ENCODE data around the gene GABRG2. TPM values are rescaled to one million over a fixed set of nuclear protein-coding genes. Genes with fewer than 3 reads are reported as not detected.

The GABRG2 gene
- total RNA-seq, 2 donors from 2014 or later = 1.6 TPM; not detected in 1

DNA sequence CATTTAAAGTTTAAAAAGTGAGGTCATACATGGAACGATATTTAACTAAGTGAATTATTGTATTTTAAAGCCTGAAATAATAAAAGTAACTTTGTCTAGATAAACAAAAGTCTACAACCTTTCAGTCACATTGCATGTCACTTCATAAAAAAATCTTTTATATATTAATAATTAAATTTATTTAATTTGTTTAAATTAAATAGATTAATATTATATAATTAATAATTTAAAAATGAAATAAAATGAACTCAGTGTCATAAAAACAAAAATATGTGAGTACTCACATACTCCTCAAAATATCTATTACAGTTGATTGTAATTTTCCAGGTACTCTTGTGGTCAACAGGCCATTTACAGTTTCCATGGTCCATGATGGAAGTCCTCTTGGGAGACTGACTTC, 11.2 kb downstream of the GABRG2 start:
- Histone ChIP-seq H3K27ac (no peak overlapping the region), H3K4me3 (no peak overlapping the region), H3K27me3 (no peaks in the 10 kb centered on the region), H3K36me3 (replicated peaks in 1 of 2; ENCODE audit: insufficient read depth in 1 of 2, low read depth in 2 of 2) (no peaks in the 10 kb centered on the region), H3K9me3 (no peaks in the 10 kb centered on the region), H3K4me1 (no peaks in the 10 kb centered on the region)
- intact Hi-C loops (cut with DNase I) = no loop called here
- WGBS, 2 donors = 83 to 84% methylated on average over 1 of the region's 1 CpG
- DNase-seq (no peak), ATAC-seq (no peak)
- TF ChIP-seq, protein P1, sequence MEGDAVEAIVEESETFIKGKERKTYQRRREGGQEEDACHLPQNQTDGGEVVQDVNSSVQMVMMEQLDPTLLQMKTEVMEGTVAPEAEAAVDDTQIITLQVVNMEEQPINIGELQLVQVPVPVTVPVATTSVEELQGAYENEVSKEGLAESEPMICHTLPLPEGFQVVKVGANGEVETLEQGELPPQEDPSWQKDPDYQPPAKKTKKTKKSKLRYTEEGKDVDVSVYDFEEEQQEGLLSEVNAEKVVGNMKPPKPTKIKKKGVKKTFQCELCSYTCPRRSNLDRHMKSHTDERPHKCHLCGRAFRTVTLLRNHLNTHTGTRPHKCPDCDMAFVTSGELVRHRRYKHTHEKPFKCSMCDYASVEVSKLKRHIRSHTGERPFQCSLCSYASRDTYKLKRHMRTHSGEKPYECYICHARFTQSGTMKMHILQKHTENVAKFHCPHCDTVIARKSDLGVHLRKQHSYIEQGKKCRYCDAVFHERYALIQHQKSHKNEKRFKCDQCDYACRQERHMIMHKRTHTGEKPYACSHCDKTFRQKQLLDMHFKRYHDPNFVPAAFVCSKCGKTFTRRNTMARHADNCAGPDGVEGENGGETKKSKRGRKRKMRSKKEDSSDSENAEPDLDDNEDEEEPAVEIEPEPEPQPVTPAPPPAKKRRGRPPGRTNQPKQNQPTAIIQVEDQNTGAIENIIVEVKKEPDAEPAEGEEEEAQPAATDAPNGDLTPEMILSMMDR (IDR thresholded peaks at IDR 0.05) = no peak
- no peak for TF ChIP-seq POLR2A (IDR thresholded peaks at IDR 0.05)

DNA sequence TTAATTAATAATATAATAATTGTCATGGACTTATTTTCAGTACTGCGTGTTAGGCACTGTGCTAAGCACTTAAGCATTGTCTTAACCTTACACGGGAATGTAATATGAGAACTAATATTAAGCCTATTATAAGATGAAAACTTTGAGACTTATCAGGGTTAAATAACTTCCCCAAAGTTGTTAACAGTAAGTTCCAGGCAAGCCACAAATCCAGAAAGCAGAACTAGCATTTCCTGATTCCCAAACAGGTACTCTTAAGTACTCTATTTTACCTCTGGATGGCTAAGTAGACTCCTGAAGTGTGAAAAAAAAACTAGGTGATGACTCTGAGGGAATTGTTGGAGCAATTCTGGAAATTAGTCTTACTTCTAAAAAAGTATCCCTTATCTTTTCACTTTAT, 23.8 kb downstream of the GABRG2 start:
- TF ChIP-seq POLR2A (IDR thresholded peaks at IDR 0.05) = no peak
- TF ChIP-seq, protein P1 (IDR thresholded peaks at IDR 0.05) = no peak
- no peak for ATAC-seq
- H3K36me3 ChIP-seq (replicated peaks in 1 of 2; ENCODE audit: insufficient read depth in 1 of 2, low read depth in 2 of 2) = no peaks in the 10 kb centered on the region
- WGBS, 2 donors = 56 to 82% methylated on average over 2 of the region's 2 CpGs
- no peak for DNase-seq
- intact Hi-C loops (cut with DNase I) = no loop called here
- H3K9me3 ChIP-seq = no peaks in the 10 kb centered on the region
- H3K4me3 ChIP-seq = no peak overlapping the region
- H3K27ac ChIP-seq = no peak overlapping the region
- no peaks in the 10 kb centered on the region for H3K4me1 ChIP-seq
- H3K27me3 ChIP-seq = no peaks in the 10 kb centered on the region

DNA sequence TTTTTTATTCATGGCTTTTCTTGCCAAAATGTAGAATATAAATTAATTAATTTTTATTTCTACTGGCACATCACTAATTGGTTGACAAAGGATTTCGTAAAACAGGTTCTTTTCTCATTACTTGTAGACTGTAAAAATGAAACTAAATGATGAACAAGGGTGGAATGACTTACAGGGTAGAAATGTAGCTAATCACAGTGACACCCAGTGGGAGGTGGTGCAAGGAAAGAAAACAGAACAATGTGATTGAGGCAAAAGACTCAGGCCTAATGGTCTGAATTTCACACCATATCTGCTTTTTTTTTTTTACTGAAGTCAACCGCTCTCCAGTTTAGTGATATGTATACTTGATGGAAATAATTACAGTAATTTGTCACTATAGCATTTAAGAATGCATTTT, 28.9 kb downstream of the GABRG2 start:
- no peak for DNase-seq
- Histone ChIP-seq H3K27ac (no peak overlapping the region), H3K9me3 (no peaks in the 10 kb centered on the region), H3K4me3 (no peak overlapping the region), H3K36me3 (replicated peaks in 1 of 2; ENCODE audit: insufficient read depth in 1 of 2, low read depth in 2 of 2) (no peaks in the 10 kb centered on the region), H3K27me3 (no peaks in the 10 kb centered on the region), H3K4me1 (no peaks in the 10 kb centered on the region)
- TF ChIP-seq, protein P1 (IDR thresholded peaks at IDR 0.05) = no peak
- no peak for TF ChIP-seq POLR2A (IDR thresholded peaks at IDR 0.05)
- 45 to 46% methylated on average over 2 of the region's 2 CpGs for WGBS, 2 donors
- ATAC-seq = no peak
- intact Hi-C loops (cut with DNase I) = no loop called here

DNA sequence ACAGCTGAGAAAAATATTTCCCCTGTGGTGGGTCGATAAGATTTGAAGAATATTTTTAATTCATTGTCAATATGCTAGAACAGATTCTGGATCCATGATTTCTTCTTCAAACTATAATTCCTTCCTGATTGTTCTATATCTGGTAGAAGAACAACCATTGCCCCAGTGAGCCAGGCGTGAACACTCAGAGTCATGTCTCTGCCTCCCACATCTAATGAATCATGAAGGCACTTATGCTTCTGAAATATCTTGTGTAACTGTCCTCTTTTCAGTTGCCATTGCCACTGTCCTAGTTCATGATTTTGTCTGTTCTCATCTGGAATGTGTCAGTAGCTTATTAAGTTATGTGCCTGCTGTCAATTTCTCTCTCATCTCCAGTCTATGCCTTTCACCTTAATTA, 40.0 kb downstream of the GABRG2 start:
- DNase-seq (no peak), ATAC-seq (no peak)
- Histone ChIP-seq H3K9me3 (no peaks in the 10 kb centered on the region), H3K27ac (no peak overlapping the region), H3K27me3 (no peaks in the 10 kb centered on the region), H3K4me1 (no peaks in the 10 kb centered on the region), H3K4me3 (no peak overlapping the region), H3K36me3 (replicated peaks in 1 of 2; ENCODE audit: insufficient read depth in 1 of 2, low read depth in 2 of 2) (no peaks in the 10 kb centered on the region)
- intact Hi-C loops (cut with DNase I) = no loop called here
- no peak for TF ChIP-seq POLR2A (IDR thresholded peaks at IDR 0.05)
- TF ChIP-seq, protein P1 (IDR thresholded peaks at IDR 0.05) = no peak
- 58 to 71% methylated on average over 2 of the region's 2 CpGs for WGBS, 2 donors

DNA sequence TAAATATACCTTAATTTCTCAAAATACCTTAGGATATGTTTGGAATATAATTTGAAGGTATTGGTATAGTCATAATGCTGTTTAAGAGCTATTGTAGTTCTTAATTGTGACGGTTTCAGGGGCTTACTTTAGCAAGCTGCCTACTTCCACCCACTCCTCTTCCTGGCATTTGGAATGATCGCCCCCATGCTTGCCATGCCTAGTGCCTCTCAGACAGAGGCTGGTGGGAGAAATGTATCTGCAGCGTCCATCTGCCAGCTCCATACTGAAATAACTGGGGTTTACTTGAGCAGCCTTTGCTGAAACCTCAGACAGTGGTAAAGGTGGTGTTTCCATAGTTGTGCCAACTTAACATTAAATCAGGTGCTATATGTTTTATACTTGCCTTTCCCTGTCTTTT, 52.2 kb downstream of the GABRG2 start:
- no peak overlapping the region for H3K27ac ChIP-seq
- DNase-seq = no peak
- 56 to 73% methylated on average over 3 of the region's 3 CpGs for WGBS, 2 donors
- intact Hi-C loops (cut with DNase I) = no loop called here
- H3K4me1 ChIP-seq = no peaks in the 10 kb centered on the region
- no peaks in the 10 kb centered on the region for H3K36me3 ChIP-seq (replicated peaks in 1 of 2; ENCODE audit: insufficient read depth in 1 of 2, low read depth in 2 of 2)
- H3K4me3 ChIP-seq = no peak overlapping the region
- no peaks in the 10 kb centered on the region for H3K9me3 ChIP-seq
- TF ChIP-seq, protein P1 (IDR thresholded peaks at IDR 0.05) = no peak
- no peak for TF ChIP-seq POLR2A (IDR thresholded peaks at IDR 0.05)
- ATAC-seq = no peak
- H3K27me3 ChIP-seq = no peaks in the 10 kb centered on the region

All from body of pancreas (tissue), 4 donors.